ENCODE measurements around the gene MAGEB10. TPM values are rescaled to one million over a fixed set of nuclear protein-coding genes. Genes with fewer than 3 reads are reported as not detected.

Gene MAGEB10
- total and polyA plus RNA-seq, 7 donors, result not detected

Other genes with a start within 250 kb of the MAGEB10 start
- gene DCAF8L2, start 217.6 kb upstream of the MAGEB10 start, total RNA-seq, result not detected
- gene DCAF8L2, start 217.6 kb upstream of the MAGEB10 start, polyA plus RNA-seq, result not detected
- gene DCAF8L1, start 173.5 kb downstream of the MAGEB10 start, total RNA-seq, result not detected
- gene DCAF8L1, start 173.5 kb downstream of the MAGEB10 start, polyA plus RNA-seq, result not detected